Endothelial cell of umbilical vein (primary cell): Measurements from ENCODE around the gene TARBP1.

Experiments
- CTCF ChIP-seq, 2 donors: IDR thresholded peaks; 1 replicate in 1 of 2; 2 replicates in 1 of 2; pipeline ENCODE4 v1.5.1; 2011; ENCODE audit warnings: low read length in 2 of 2, mild to moderate bottlenecking in 2 of 2, moderate library complexity in 2 of 2, control low read depth in 1 of 2, inconsistent platforms in 1 of 2, low read depth in 1 of 2; ENCODE audit not compliant: insufficient read depth in 1 of 2; ENCODE audit errors: extremely low read depth in 1 of 2
- EZH2 ChIP-seq: IDR thresholded peaks from 2 replicates; pipeline ENCODE4 v1.6.1; 2012; ENCODE audit warnings: borderline replicate concordance, low read depth, mild to moderate bottlenecking, moderate library complexity, low read length, inconsistent platforms; ENCODE audit not compliant: severe bottlenecking
- FOS ChIP-seq: IDR thresholded peaks from 2 replicates; pipeline ENCODE4 v1.6.1; 2011; ENCODE audit warnings: mild to moderate bottlenecking, low read length, moderate library complexity, borderline replicate concordance; ENCODE audit not compliant: insufficient read depth
- JUN ChIP-seq: IDR thresholded peaks from 2 replicates; pipeline ENCODE4 v1.6.1; 2011; ENCODE audit warnings: borderline replicate concordance, low read depth; ENCODE audit not compliant: insufficient read length, insufficient read depth
- MAX ChIP-seq: IDR thresholded peaks from 2 replicates; pipeline ENCODE4 v1.6.1; 2011; ENCODE audit not compliant: insufficient read depth, insufficient read length
- MYC ChIP-seq: IDR thresholded peaks from one replicate; pipeline ENCODE4 v1.6.1; 2011; ENCODE audit warnings: mild to moderate bottlenecking, low read depth, low read length
- POLR2A ChIP-seq: IDR thresholded peaks from 2 replicates; pipeline ENCODE4 v1.6.1; 2012; ENCODE audit warnings: low read depth, mild to moderate bottlenecking, control low read depth, low read length
- POLR2AphosphoS5 ChIP-seq: IDR thresholded peaks from 2 replicates; pipeline ENCODE4 v1.6.1; 2012; ENCODE audit warnings: low read depth, mild to moderate bottlenecking, control low read depth, low read length, moderate library complexity; ENCODE audit not compliant: insufficient read depth

GRCh38 chr1:234396092-234396491, 82.9 kb downstream of the TARBP1 start:
- TF ChIP-seq CTCF (IDR thresholded peaks at IDR 0.05; ENCODE audit: extremely low read depth in 1 of 2, insufficient read depth in 1 of 2, low read depth in 1 of 2, low read length in 2 of 2) (no peak), POLR2A (no peak), FOS (no peak), MYC (no peak), POLR2AphosphoS5 (no peak), EZH2 (no peak), JUN (no peak), MAX (no peak)
